Suprapubic skin (tissue), 3 donors: ENCODE data around the gene MCM9.

Experiments used
- CTCF ChIP-seq, 2 donors: fragments of 200-600 bp in 1 of 2; fragments of 450-650 bp in 1 of 2; sonication (generic) in 1 of 2; IDR thresholded peaks; one replicate each; pipeline ENCODE4 v1.5.1; 2016 to 2019; ENCODE audit warnings: antibody characterized with exemption in 2 of 2, mild to moderate bottlenecking in 1 of 2, moderate library complexity in 1 of 2
- EP300 ChIP-seq: sonication (generic); formaldehyde crosslinking; IDR thresholded peaks from one replicate; pipeline ENCODE4 v1.6.1; 2017; ENCODE audit warnings: antibody characterized with exemption
- POLR2A ChIP-seq, 2 donors: fragments of 450-650 bp; IDR thresholded peaks; one replicate each; pipeline ENCODE4 v1.6.1; 2017; ENCODE audit warnings: antibody characterized with exemption in 2 of 2, mild to moderate bottlenecking in 2 of 2, moderate library complexity in 2 of 2

GRCh38 chr6:118812970-118813369 is 122.0 kb downstream of the MCM9 start:
- TF ChIP-seq CTCF (IDR thresholded peaks at IDR 0.05): no peak
- no peak for TF ChIP-seq EP300
- TF ChIP-seq POLR2A (IDR thresholded peaks at IDR 0.05): no peak
